IgD-negative memory B cell (primary cell): ENCODE results near the gene SDHAF2. TPM values are rescaled to one million over a fixed set of nuclear protein-coding genes. Genes with fewer than 3 reads are reported as not detected.
A peak's percentile ranks its signal among the peaks of the same experiment; 100 is the strongest.
"Not testable (repeated sequence)": the region's sequence is repeated elsewhere in the genome, so short reads cannot be mapped to it uniquely, and the experiment has no call there.

ENCODE experiments used
- H3K27ac Mint-ChIP-seq, 3 donors: one replicate each; pipeline ENCODE4 v1.8.0; 2020 to 2022; ENCODE audit warnings: mild to moderate bottlenecking in 3 of 3, mixed read lengths in 3 of 3, moderate library complexity in 1 of 3
- H3K27me3 Mint-ChIP-seq: one replicate; pipeline ENCODE4 v1.8.0; 2021; ENCODE audit warnings: mixed read lengths
- H3K36me3 Mint-ChIP-seq: one replicate; pipeline ENCODE4 v1.8.0; 2020; ENCODE audit warnings: mild to moderate bottlenecking, mixed read lengths
- H3K4me1 Mint-ChIP-seq, 3 donors: one replicate each; pipeline ENCODE4 v1.8.0; 2020 to 2022; ENCODE audit warnings: mixed read lengths in 3 of 3, mild to moderate bottlenecking in 1 of 3
- H3K4me3 Mint-ChIP-seq, 4 donors: one replicate each; pipeline ENCODE4 v1.8.0; 2020 to 2022; ENCODE audit warnings: mild to moderate bottlenecking in 4 of 4, mixed read lengths in 4 of 4, moderate library complexity in 3 of 4
- H3K9me3 Mint-ChIP-seq, 3 donors: one replicate each; pipeline ENCODE4 v1.8.0; 2020 to 2021; ENCODE audit warnings: mixed read lengths in 3 of 3, mild to moderate bottlenecking in 1 of 3
- polyA plus RNA-seq: library from polyadenylated mRNA; unstranded; fragments of 300-500 nt; fragmentation: Illumina TruSeq; gene quantifications from one replicate; pipeline ENCODE4 v1.2.3, GENCODE V29; 2021

The SDHAF2 gene
- polyA plus RNA-seq, 1 donor from 2014 or later, result 86.0 TPM

- no peaks in the 10 kb centered on the region for H3K9me3 Mint-ChIP-seq
- H3K27ac Mint-ChIP-seq, result no peak overlapping the region
- H3K27me3 Mint-ChIP-seq, result no peaks in the 10 kb centered on the region
- H3K4me1 Mint-ChIP-seq, result peaks cover 0 to 7% (median 0%) of the 10 kb centered on the region in 3 donors
- no peak overlapping the region for H3K4me3 Mint-ChIP-seq
- H3K36me3 Mint-ChIP-seq, result no peaks in the 10 kb centered on the region
Measured at GRCh38 chr11:61413496-61413895, 16.4 kb upstream of the SDHAF2 start.

GRCh38 chr11:61414547-61414946, 15.4 kb upstream of the SDHAF2 start:
- Mint-ChIP-seq H3K9me3 (no peaks in the 10 kb centered on the region), H3K4me3 (no peak overlapping the region), H3K36me3 (no peaks in the 10 kb centered on the region), H3K27me3 (no peaks in the 10 kb centered on the region), H3K4me1 (peaks cover 0 to 7% (median 0%) of the 10 kb centered on the region in 3 donors), H3K27ac (no peak overlapping the region)

GRCh38 chr11:61415381-61415780, 14.5 kb upstream of the SDHAF2 start:
- H3K4me3 Mint-ChIP-seq, result no peak overlapping the region
- H3K27me3 Mint-ChIP-seq, result no peaks in the 10 kb centered on the region
- H3K4me1 Mint-ChIP-seq, result peaks cover 0 to 7% (median 0%) of the 10 kb centered on the region in 3 donors
- no peaks in the 10 kb centered on the region for H3K9me3 Mint-ChIP-seq
- peak overlapping the region in 1 of 3 donors; percentile 47 for H3K27ac Mint-ChIP-seq
- no peaks in the 10 kb centered on the region for H3K36me3 Mint-ChIP-seq

- no peaks in the 10 kb centered on the region for H3K27me3 Mint-ChIP-seq
- peak overlapping the region in 1 of 3 donors; percentile 81 for H3K27ac Mint-ChIP-seq
- H3K9me3 Mint-ChIP-seq, result no peaks in the 10 kb centered on the region
- H3K36me3 Mint-ChIP-seq, result peaks cover 1% of the 10 kb centered on the region
- peaks cover 0 to 10% (median 4%) of the 10 kb centered on the region in 3 donors for H3K4me1 Mint-ChIP-seq
- no peak overlapping the region for H3K4me3 Mint-ChIP-seq
Measured at GRCh38 chr11:61416941-61417340, 13.0 kb upstream of the SDHAF2 start.

- H3K4me3 Mint-ChIP-seq, result no peak overlapping the region
- H3K27me3 Mint-ChIP-seq, result no peaks in the 10 kb centered on the region
- no peak overlapping the region for H3K27ac Mint-ChIP-seq
- no peaks in the 10 kb centered on the region for H3K9me3 Mint-ChIP-seq
- peaks cover 1% of the 10 kb centered on the region for H3K36me3 Mint-ChIP-seq
- peaks cover 1 to 12% (median 4%) of the 10 kb centered on the region in 3 donors for H3K4me1 Mint-ChIP-seq
Measured at GRCh38 chr11:61417670-61418069, 12.3 kb upstream of the SDHAF2 start.

- Mint-ChIP-seq H3K27ac (no peak overlapping the region), H3K27me3 (no peaks in the 10 kb centered on the region), H3K36me3 (peaks cover 1% of the 10 kb centered on the region), H3K9me3 (no peaks in the 10 kb centered on the region), H3K4me1 (peaks cover 1 to 12% (median 4%) of the 10 kb centered on the region in 3 donors), H3K4me3 (no peak overlapping the region)
Measured at GRCh38 chr11:61418136-61418535, 11.8 kb upstream of the SDHAF2 start.

- Mint-ChIP-seq H3K4me1 (peaks cover 6 to 25% (median 17%) of the 10 kb centered on the region in 3 donors), H3K27me3 (no peaks in the 10 kb centered on the region), H3K4me3 (no peak overlapping the region), H3K27ac (no peak overlapping the region), H3K9me3 (no peaks in the 10 kb centered on the region), H3K36me3 (peaks cover 1% of the 10 kb centered on the region)
Measured at GRCh38 chr11:61422226-61422625, 7.7 kb upstream of the SDHAF2 start.

- H3K4me3 Mint-ChIP-seq, result peak overlapping the region in 1 of 4 donors; percentile 52
- peaks cover 12 to 40% (median 33%) of the 10 kb centered on the region in 3 donors for H3K4me1 Mint-ChIP-seq
- peaks cover 9% of the 10 kb centered on the region for H3K36me3 Mint-ChIP-seq
- peak overlapping the region in 2 of 3 donors; percentile 21 to 50 for H3K27ac Mint-ChIP-seq
- H3K27me3 Mint-ChIP-seq, result no peaks in the 10 kb centered on the region
- no peaks in the 10 kb centered on the region for H3K9me3 Mint-ChIP-seq
Measured at GRCh38 chr11:61425367-61426131, 4.4 kb upstream of the SDHAF2 start.

GRCh38 chr11:61429346-61429690, 606 bp upstream of the SDHAF2 start:
- Mint-ChIP-seq H3K4me1 (peaks cover 30 to 49% (median 37%) of the 10 kb centered on the region in 3 donors), H3K9me3 (no peaks in the 10 kb centered on the region), H3K4me3 (peak overlapping the region; percentile 98 to 100 (median 98)), H3K27me3 (no peaks in the 10 kb centered on the region), H3K27ac (peak overlapping the region; percentile 98 to 99 (median 98)), H3K36me3 (peaks cover 11% of the 10 kb centered on the region)

GRCh38 chr11:61430839-61431238, 915 bp downstream of the SDHAF2 start:
- Mint-ChIP-seq H3K27ac (peak overlapping the region; percentile 98 to 99 (median 98)), H3K4me1 (peaks cover 27 to 49% (median 39%) of the 10 kb centered on the region in 3 donors), H3K36me3 (peaks cover 11% of the 10 kb centered on the region), H3K4me3 (peak overlapping the region; percentile 98 to 100 (median 98))
- not testable (repeated sequence) for H3K27me3 Mint-ChIP-seq, H3K9me3 Mint-ChIP-seq

- Mint-ChIP-seq H3K9me3 (no peaks in the 10 kb centered on the region), H3K4me3 (no peak overlapping the region), H3K27ac (no peak overlapping the region), H3K27me3 (no peaks in the 10 kb centered on the region), H3K36me3 (peaks cover 6% of the 10 kb centered on the region), H3K4me1 (peaks cover 12 to 27% (median 19%) of the 10 kb centered on the region in 3 donors)
Measured at GRCh38 chr11:61437496-61437895, 7.6 kb downstream of the SDHAF2 start.

GRCh38 chr11:61439615-61440014, 9.7 kb downstream of the SDHAF2 start:
- H3K36me3 Mint-ChIP-seq, result peaks cover 5% of the 10 kb centered on the region
- H3K9me3 Mint-ChIP-seq, result no peaks in the 10 kb centered on the region
- peaks cover 8 to 22% (median 15%) of the 10 kb centered on the region in 3 donors for H3K4me1 Mint-ChIP-seq
- no peaks in the 10 kb centered on the region for H3K27me3 Mint-ChIP-seq
- H3K4me3 Mint-ChIP-seq, result no peak overlapping the region
- H3K27ac Mint-ChIP-seq, result peak overlapping the region in 1 of 3 donors; percentile 59

GRCh38 chr11:61442616-61443015, 12.7 kb downstream of the SDHAF2 start:
- H3K4me3 Mint-ChIP-seq, result no peak overlapping the region
- peaks cover 4 to 19% (median 8%) of the 10 kb centered on the region in 3 donors for H3K4me1 Mint-ChIP-seq
- peaks cover 5% of the 10 kb centered on the region for H3K36me3 Mint-ChIP-seq
- H3K27me3 Mint-ChIP-seq, result no peaks in the 10 kb centered on the region
- no peak overlapping the region for H3K27ac Mint-ChIP-seq
- no peaks in the 10 kb centered on the region for H3K9me3 Mint-ChIP-seq

- no peak overlapping the region for H3K4me3 Mint-ChIP-seq
- H3K27me3 Mint-ChIP-seq, result no peaks in the 10 kb centered on the region
- peaks cover 4% of the 10 kb centered on the region for H3K36me3 Mint-ChIP-seq
- H3K4me1 Mint-ChIP-seq, result peaks cover 4 to 10% (median 8%) of the 10 kb centered on the region in 3 donors
- H3K27ac Mint-ChIP-seq, result peak overlapping the region in 1 of 3 donors; percentile 67
- H3K9me3 Mint-ChIP-seq, result no peaks in the 10 kb centered on the region
Measured at GRCh38 chr11:61445516-61445915, 15.6 kb downstream of the SDHAF2 start.

GRCh38 chr11:61446211-61446651, 16.3 kb downstream of the SDHAF2 start:
- Mint-ChIP-seq H3K4me1 (peaks cover 4 to 10% (median 8%) of the 10 kb centered on the region in 3 donors), H3K4me3 (no peak overlapping the region), H3K27me3 (no peaks in the 10 kb centered on the region), H3K36me3 (peaks cover 4% of the 10 kb centered on the region), H3K27ac (peak overlapping the region in 1 of 3 donors; percentile 67), H3K9me3 (no peaks in the 10 kb centered on the region)
